Vagina (tissue), 2 donors: ENCODE measurements around the gene RIC8A.

Experiments used
- CTCF ChIP-seq, 3 experiments: fragments of 450-650 bp in 2 of 3; fragments of 200-600 bp in 1 of 3; sonication (generic) in 1 of 3; IDR thresholded peaks; one replicate each; pipeline ENCODE4 v1.5.1; 2017 to 2019; ENCODE audit warnings: antibody characterized with exemption in 3 of 3, mild to moderate bottlenecking in 2 of 3, moderate library complexity in 2 of 3
- POLR2A ChIP-seq, 2 donors: fragments of 450-650 bp; IDR thresholded peaks; one replicate each; pipeline ENCODE4 v1.6.1; 2017; ENCODE audit warnings: antibody characterized with exemption in 2 of 2, mild to moderate bottlenecking in 2 of 2, moderate library complexity in 2 of 2

GRCh38 chr11:206002-206384 is 1.5 kb upstream of the RIC8A start:
- TF ChIP-seq CTCF (IDR thresholded peaks at IDR 0.05) (no peak), POLR2A (IDR thresholded peaks at IDR 0.05) (no peak)
